Measurements from ENCODE around the gene GSX1. TPM values are rescaled to one million over a fixed set of nuclear protein-coding genes. Genes with fewer than 3 reads are reported as not detected.

The GSX1 gene
- total RNA-seq, 1 experiment from 2014 or later, result not detected

DNA sequence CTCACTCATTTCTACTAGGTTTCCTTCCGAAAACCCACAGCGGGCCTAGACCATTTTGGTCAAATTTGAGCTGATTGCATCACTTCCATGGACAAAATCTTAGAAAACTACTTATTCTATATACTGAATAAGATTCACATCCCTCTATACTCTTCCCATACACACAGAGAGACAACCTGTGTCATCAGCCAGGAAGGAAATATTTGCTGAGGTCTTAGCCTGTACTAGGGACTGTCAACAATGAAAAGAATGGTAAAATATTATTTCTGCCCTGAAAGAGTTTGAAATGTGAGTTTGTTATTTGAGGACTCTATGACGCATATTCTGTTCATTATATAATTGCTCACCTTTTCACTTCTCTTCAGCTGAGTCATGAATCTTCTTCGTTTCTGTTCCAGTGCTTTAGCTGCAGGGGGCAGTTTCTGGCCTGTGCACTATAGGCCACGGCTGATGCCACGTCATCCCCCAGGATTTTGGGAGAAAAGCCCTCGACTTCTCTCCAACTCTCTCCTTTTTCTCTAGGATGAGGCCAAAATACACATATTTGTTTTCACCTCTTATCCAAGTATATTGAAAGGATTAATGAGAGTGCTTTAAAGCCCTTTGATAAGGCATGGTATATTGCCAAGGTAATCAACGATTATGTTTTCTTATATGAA is 47.7 kb downstream of the GSX1 start:
- H3K27ac Mint-ChIP-seq (ENCODE audit: low read depth, unreplicated experiment), result peak overlapping the region; percentile 72

GRCh38 chr13:27842571-27842970 is 50.3 kb downstream of the GSX1 start:
- DNase-seq (ENCODE audit: unreplicated experiment), result no peak
- Mint-ChIP-seq H3K4me1 (ENCODE audit: insufficient read depth, unreplicated experiment) (peaks cover 7% of the 10 kb centered on the region), H3K4me3 (ENCODE audit: unreplicated experiment) (no peak overlapping the region), H3K27me3 (ENCODE audit: insufficient read depth, unreplicated experiment) (no peaks in the 10 kb centered on the region), H3K36me3 (ENCODE audit: insufficient read depth, unreplicated experiment) (peaks cover 9% of the 10 kb centered on the region), H3K27ac (ENCODE audit: low read depth, unreplicated experiment) (no peak overlapping the region), H3K9me3 (ENCODE audit: unreplicated experiment) (peaks cover 14% of the 10 kb centered on the region)
- TF ChIP-seq, protein P1, sequence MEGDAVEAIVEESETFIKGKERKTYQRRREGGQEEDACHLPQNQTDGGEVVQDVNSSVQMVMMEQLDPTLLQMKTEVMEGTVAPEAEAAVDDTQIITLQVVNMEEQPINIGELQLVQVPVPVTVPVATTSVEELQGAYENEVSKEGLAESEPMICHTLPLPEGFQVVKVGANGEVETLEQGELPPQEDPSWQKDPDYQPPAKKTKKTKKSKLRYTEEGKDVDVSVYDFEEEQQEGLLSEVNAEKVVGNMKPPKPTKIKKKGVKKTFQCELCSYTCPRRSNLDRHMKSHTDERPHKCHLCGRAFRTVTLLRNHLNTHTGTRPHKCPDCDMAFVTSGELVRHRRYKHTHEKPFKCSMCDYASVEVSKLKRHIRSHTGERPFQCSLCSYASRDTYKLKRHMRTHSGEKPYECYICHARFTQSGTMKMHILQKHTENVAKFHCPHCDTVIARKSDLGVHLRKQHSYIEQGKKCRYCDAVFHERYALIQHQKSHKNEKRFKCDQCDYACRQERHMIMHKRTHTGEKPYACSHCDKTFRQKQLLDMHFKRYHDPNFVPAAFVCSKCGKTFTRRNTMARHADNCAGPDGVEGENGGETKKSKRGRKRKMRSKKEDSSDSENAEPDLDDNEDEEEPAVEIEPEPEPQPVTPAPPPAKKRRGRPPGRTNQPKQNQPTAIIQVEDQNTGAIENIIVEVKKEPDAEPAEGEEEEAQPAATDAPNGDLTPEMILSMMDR (IDR thresholded peaks at IDR 0.05; ENCODE audit: unreplicated experiment), result no peak
- no TSS peak for BruUV-seq (replicated peaks)
- intact Hi-C loops (cut with micrococcal nuclease), result no loop called here
- POLR2A ChIA-PET, result interaction anchor here (1.0 to 1.5 kb wide), 3 partner anchors 13 to 143 kb away, joined by 3 read pairs; no protein-coding TSS in a partner anchor
- CTCF ChIA-PET, result interaction anchor here (0.6 to 10.4 kb wide), 4 partner anchors 15 to 558 kb away, joined by 4 to 124 read pairs (median 6); no protein-coding TSS in a partner anchor

More for the DNA sequence above, 47.7 kb downstream of the GSX1 start:
- TF ChIP-seq, protein P1 (IDR thresholded peaks at IDR 0.05; ENCODE audit: unreplicated experiment), result no peak
- intact Hi-C loops (cut with micrococcal nuclease), result no loop called here
- ChIA-PET CTCF (interaction anchor here (0.7 to 10.4 kb wide), 5 partner anchors 12 to 146 kb away, joined by 3 to 124 read pairs (median 5); no protein-coding TSS in a partner anchor), POLR2A (interaction anchor here (0.6 to 1.3 kb wide), 3 partner anchors 9 to 389 kb away, joined by 3 to 4 read pairs (median 3); no protein-coding TSS in a partner anchor)
- H3K36me3 Mint-ChIP-seq (ENCODE audit: insufficient read depth, unreplicated experiment), result peaks cover 9% of the 10 kb centered on the region
- no peak overlapping the region for H3K4me3 Mint-ChIP-seq (ENCODE audit: unreplicated experiment)
- no TSS peak for BruUV-seq (replicated peaks)
- H3K9me3 Mint-ChIP-seq (ENCODE audit: unreplicated experiment), result peaks cover 7% of the 10 kb centered on the region
- peak; percentile 63 for DNase-seq (ENCODE audit: unreplicated experiment)
- peaks cover 7% of the 10 kb centered on the region for H3K4me1 Mint-ChIP-seq (ENCODE audit: insufficient read depth, unreplicated experiment)
- H3K27me3 Mint-ChIP-seq (ENCODE audit: insufficient read depth, unreplicated experiment), result no peaks in the 10 kb centered on the region

Other genes with a start within 250 kb of the GSX1 start
- 12.3 and 15.6 TPM in 2 replicates for gene LNX2, start 172.0 kb upstream of the GSX1 start, total RNA-seq (2022)
- 123 and 146 TPM in 2 replicates for gene POLR1D, start 170.6 kb upstream of the GSX1 start, total RNA-seq (2022)
- 0.17 and 0.35 TPM in 2 replicates for gene PDX1, start 127.5 kb downstream of the GSX1 start, total RNA-seq (2022)
- gene CDX2, start 176.8 kb downstream of the GSX1 start, total RNA-seq (2022), result not detected in 2 replicates
- not detected in 2 replicates for gene URAD, start 196.2 kb downstream of the GSX1 start, total RNA-seq (2022)

Measured in MCF 10A (cell line).